NCI-H187 (cell line): ENCODE measurements around the gene VSIG10.
"Not testable (repeated sequence)": the region's sequence is repeated elsewhere in the genome, so short reads cannot be mapped to it uniquely, and the experiment has no call there.

Experiments used
- DNase-seq, 2 experiments: peaks; one replicate each; lab custom pipeline; 2025; lab: John Stamatoyannopoulos, UW

Gene VSIG10

DNA sequence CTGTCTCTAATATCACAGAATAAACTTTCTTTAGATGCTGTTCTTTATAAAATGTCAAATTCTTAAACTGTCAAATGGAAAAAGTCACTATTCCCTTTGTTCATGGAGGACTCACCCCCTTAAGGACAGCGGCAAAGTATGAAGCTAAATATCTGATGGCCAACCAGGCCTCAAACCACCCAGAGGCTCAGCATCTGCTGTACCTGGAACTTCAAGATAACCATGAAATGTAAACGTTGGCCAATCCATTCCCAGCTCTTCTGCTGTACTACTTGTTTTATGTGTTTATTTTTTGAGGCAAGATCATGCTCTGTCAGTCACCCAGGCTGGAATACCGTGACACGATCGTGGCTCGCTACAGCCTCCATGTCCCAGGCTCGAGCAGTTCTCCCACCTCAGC, 71.6 kb downstream of the VSIG10 start:
- no peak for DNase-seq

DNA sequence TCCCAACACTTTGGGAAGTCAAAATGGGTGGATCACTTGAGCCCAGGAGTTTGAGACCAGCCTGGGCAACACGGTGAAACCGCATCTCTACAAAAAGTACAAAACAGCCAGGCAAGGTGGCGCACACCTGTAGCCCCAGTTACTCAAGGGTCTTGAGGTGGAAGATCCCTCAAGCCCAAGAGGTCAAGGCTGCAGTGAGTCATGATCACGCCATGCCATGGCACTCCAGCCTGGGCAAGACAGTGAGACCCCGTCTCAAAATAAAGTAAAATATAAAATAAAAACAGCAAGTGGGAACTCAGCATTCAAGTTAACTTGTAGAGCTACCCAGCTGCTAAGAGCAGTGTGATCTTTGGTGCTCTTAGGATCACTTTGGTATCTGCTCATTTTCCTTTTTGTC, 74.6 kb downstream of the VSIG10 start:
- DNase-seq, result no peak

DNA sequence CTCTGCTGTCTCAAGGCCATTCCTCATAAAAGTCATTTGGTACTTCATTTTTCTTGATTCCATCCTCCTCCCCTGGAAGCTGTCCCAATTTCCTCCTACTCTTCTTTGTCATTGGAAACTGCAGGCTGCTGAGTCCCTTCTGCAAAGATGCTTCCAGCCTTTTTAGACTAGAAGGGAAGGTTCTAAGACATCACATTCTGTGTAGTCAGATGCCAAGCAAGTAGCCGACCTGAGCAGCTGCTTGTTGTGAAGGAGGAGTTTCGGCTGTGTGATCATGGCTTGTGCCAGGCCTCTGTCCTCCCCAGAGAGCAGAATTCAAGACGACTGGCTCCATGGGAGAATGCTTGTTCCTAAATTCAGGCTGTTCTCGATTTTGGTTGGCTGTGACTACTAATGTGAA, 78.6 kb downstream of the VSIG10 start:
- DNase-seq, result no peak

DNA sequence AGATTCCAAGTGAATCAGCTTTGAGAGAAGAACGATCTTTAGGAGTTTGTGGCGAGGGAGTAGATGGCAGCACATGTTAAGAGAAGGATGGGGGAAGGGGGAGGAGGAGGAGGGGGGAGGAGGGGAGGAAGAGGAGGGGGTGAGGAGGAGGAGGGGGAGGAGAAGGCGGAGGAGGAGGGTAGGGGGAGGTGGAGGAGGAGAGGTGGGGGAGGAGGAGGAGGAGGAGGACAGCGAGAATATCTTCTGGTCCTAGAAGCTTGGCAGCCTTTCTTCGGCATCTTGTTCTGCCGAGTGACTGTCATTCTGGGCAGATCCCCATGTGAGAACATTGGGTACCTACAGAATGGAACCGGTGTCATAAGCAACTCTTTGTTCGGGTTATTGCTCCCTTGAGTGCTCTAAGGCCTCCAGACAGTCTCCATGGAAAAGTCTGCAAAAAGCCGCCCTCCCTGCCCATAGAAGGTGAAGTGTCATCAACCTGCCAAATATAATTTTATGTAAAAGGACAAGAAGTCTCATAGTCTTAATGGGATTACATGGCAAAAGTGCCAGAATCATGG, 80.4 kb downstream of the VSIG10 start:
- DNase-seq, result peak; percentile 33 to 43

DNA sequence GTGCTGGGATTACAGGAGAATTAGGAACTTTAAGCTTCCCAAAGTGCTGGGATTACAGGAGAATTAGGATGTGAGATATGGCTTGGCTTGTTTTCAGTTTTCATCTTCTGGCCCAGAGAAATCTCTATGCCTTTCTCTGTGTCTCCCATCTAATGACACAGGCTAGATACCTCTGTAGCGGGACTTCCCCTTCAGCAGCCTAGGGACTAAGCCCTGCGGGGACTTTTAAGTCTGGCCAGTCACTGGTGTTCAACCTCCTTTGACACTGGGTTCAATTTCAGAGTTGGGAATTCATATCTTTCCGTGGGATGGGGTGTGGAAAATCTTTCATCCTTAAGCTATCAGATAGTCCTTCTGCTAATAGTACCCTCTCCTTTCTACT, 81.1 kb downstream of the VSIG10 start:
- DNase-seq, result no peak

DNA sequence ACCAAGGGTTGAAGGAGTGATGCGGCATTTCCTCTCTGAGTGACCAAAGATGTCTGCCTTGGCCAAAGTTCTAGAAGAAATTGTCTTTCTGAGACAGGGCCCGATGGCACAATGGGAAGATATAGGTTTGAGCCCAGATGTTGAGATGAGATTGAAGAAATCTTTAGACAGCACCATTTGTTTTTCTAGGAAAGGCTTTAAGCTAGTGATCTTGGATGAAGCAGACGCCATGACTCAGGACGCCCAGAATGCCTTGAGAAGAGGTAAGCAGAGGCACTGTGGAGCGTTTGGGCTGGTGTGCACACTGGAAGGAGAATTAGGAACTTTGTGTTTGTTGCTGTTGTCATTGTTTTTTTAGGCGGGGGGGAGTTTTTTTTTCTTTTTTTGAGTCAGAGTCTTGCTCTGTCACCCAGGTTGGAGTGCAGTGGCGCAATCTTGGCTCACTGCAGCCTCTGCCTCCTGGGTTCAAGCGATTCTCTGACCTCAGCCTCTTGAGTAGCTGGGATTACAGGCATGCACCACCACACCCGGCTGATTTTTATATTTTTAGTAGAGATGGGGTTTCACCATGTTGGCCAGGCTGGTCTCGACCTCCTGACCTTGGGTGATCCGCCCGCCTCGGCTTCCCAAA, 81.6 kb downstream of the VSIG10 start:
- not testable (repeated sequence) for DNase-seq

DNA sequence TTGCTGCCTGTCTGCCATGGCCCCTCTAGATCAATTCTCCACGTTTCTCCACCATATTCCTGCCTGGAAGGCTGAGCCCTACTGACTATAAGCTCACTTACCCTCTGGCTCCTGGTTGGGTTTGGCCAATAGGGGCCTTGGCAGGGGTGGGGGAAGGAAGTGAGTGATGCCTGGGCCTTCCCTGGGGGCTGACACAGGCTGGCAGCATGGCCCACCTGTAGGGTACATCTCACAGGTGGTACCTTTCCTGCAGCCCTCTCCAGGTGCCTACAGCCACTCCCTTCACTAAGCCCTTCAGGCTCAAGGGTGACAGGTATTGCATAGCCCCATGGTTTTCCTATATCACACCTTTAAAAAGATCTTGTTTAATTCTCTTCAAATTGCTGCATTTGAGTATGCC, 83.8 kb downstream of the VSIG10 start:
- DNase-seq, result no peak

DNA sequence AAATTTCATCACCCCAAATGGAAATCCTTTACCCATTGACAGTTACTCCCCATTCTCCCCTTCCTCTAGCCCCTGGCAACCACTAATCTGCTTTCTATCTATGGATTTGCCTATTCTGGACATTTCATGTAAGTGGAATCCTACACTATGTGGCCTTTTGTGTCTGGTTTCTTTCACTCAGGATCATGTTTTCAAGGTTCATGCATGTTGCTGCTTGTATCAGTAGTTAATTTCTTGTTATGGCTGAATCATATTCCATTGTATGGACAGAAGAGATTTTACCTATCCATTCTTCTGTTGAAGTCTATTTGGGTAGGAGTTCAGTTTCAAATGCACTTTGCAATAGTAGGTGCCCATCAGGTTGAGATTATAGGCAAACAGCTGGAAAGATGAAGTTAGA, 85.9 kb downstream of the VSIG10 start:
- no peak for DNase-seq

DNA sequence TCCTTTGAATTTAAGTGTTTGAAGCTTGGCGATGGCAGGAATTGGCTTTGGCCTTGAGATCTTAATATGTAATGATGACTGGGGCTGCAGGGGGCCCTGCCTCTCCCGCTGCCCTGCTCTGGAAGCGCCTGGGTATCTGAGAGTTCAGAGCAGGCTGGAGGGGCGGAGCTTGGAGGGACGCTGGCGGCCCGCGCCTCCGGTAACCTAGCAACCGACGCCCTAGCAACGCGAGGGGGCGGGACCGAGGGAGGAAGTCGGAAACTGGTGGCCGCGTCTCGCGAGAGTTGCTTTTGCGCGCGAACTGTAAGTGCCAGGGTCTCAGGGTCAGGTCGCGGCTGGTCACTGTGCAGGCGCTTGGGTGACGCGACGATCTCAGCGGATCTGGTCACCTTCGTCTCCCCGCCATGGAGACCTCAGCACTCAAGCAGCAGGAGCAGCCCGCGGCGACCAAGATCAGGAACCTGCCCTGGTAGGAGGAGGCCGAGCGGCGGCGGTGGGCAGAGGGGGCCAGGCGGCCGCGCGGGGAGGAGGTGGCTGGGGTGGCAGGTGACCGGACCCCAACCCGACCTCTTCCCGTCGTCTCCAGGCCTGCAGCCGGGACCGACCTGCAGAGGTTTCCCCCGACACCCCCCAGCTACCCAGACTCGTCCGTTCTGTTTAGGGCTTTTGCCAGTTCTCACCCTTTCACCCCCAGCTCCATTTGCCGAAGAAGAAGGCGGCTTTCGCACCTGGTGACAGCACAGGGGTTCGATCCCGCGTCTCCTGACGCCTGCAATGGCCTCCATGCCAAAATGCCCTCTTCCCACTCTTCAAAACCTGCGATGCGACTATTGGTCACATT, 87.2 kb downstream of the VSIG10 start, which contains the start of gene RFC5:
Gene RFC5, plus strand, starts transcription at position 280 of the 841 bp plus-strand sequence. Its CDS starts 125 bp downstream, at position 405.
- DNase-seq, result peak; percentile 92 to 99

DNA sequence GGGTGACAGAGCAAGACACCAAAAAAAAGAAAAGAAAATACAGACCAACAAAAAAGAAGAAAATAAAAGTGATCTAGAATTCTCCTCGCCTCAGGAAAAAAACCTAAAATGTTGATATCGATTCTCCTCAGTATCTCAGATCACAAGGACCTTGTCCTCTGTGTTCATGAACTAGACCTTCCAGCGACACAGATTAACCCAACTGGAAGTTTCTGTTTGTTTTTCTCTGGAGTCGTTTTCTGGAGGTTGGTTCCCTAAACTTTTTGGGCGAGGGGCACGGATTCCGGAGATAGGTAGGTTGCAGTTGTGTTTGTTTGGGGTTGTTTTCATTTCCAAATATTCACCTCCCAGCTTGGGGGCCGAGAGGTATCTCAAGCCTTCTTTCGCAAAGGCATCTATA, 87.9 kb downstream of the VSIG10 start:
- DNase-seq, result no peak

DNA sequence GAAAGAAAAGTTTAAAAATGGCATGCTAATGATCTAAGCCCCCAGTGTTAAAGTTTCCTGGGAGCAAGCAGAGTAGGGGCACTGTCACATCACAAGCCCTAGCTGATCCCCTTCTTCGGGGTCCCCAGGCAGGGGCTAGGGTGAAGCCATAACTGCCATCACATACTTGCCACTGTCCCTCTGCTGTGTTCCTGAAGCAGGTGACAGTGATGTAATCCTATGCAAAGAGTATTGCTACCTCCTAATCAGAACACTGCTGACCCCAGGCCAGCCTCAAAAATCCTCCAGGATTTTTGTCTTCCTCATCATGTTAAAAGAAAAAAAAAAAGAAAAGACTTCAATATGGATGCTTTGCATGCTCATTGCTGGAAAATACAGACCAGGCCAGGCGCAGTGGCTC, 88.5 kb downstream of the VSIG10 start:
- DNase-seq, result no peak
